SK-N-MC (cell line): ENCODE data around the gene C6orf141.

Experiments used
- DNase-seq: peaks from one replicate; pipeline ENCODE4 v3.0.0-alpha.2; 2011; ENCODE audit warnings: low read depth, low spot score
- H3K27ac ChIP-seq: fragments of 200-600 bp; sonication (generic); 2 replicates; pipeline ENCODE4 v1.5.1; 2016; ENCODE audit warnings: mixed run types
- H3K36me3 ChIP-seq: fragments of 200-600 bp; sonication (generic); 2 replicates; pipeline ENCODE4 v1.6.1; 2017; ENCODE audit warnings: antibody characterized with exemption, low read length, mixed read lengths; ENCODE audit not compliant: insufficient read depth
- H3K4me3 ChIP-seq: fragments of 200-600 bp; sonication (generic); 2 replicates; pipeline ENCODE4 v1.5.1; 2016
- H3K9ac ChIP-seq: fragments of 200-600 bp; sonication (generic); 2 replicates; pipeline ENCODE4 v1.8.0; 2017; ENCODE audit warnings: mixed run types, mixed read lengths; ENCODE audit not compliant: insufficient read length
- H3K9me3 ChIP-seq: fragments of 200-600 bp; sonication (generic); 2 replicates; pipeline ENCODE4 v1.6.1; 2017; ENCODE audit warnings: low read depth, mild to moderate bottlenecking, antibody characterized with exemption, low read length, moderate library complexity, mixed read lengths
- EZH2 ChIP-seq: fragments of 200-600 bp; sonication (generic); IDR thresholded peaks from one replicate; pipeline ENCODE4 v1.6.1; 2017; ENCODE audit warnings: antibody characterized with exemption
- FOXP2 ChIP-seq: optimal IDR thresholded peaks from 2 replicates; pipeline ENCODE3; 2011; ENCODE audit warnings: mild to moderate bottlenecking, moderate library complexity; ENCODE audit not compliant: insufficient read depth; ENCODE audit errors: extremely low read length, control extremely low read depth
- POLR2AphosphoS5 ChIP-seq: IDR thresholded peaks from 2 replicates; pipeline ENCODE4 v1.6.1; 2012; ENCODE audit warnings: mild to moderate bottlenecking, low read depth, low read length, borderline replicate concordance

The C6orf141 gene

GRCh38 chr6:49550492-49551077 lies at the start of gene C6orf141:
TSS of gene C6orf141 (plus strand) at chr6:49550668. CDS start at chr6:49550793, 125 bp downstream.
- TF ChIP-seq POLR2AphosphoS5 = peak; percentile 81
- no peak for TF ChIP-seq EZH2
- H3K4me3 ChIP-seq = peak within 1 kb of the TSS; percentile 89
- H3K9ac ChIP-seq = peak within 1 kb of the TSS; percentile 82
- no peaks in the 10 kb centered on the region for H3K9me3 ChIP-seq
- H3K27ac ChIP-seq = no peak within 1 kb of the TSS
- DNase-seq = no peak
- H3K36me3 ChIP-seq = no peaks in the 10 kb centered on the region

GRCh38 chr6:49504666-49505065 lies 45.8 kb upstream of the C6orf141 start:
- DNase-seq = no peak
- no peaks in the 10 kb centered on the region for H3K36me3 ChIP-seq
- TF ChIP-seq FOXP2 (no peak), POLR2AphosphoS5 (no peak), EZH2 (no peak)
- H3K9ac ChIP-seq = no peak overlapping the region
- no peaks in the 10 kb centered on the region for H3K9me3 ChIP-seq
- no peak overlapping the region for H3K27ac ChIP-seq
- no peak overlapping the region for H3K4me3 ChIP-seq

- no peak for DNase-seq
- Histone ChIP-seq H3K9me3 (no peaks in the 10 kb centered on the region), H3K36me3 (no peaks in the 10 kb centered on the region), H3K9ac (no peak overlapping the region), H3K27ac (no peak overlapping the region), H3K4me3 (no peak overlapping the region)
- TF ChIP-seq EZH2 = no peak
- TF ChIP-seq POLR2AphosphoS5 = no peak
- no peak for TF ChIP-seq FOXP2
Measured at GRCh38 chr6:49506569-49507111, 43.8 kb upstream of the C6orf141 start.

GRCh38 chr6:49509342-49509741 lies 41.1 kb upstream of the C6orf141 start:
- no peaks in the 10 kb centered on the region for H3K36me3 ChIP-seq
- DNase-seq = no peak
- no peak overlapping the region for H3K9ac ChIP-seq
- H3K4me3 ChIP-seq = no peak overlapping the region
- no peaks in the 10 kb centered on the region for H3K9me3 ChIP-seq
- H3K27ac ChIP-seq = no peak overlapping the region
- TF ChIP-seq FOXP2 (no peak), EZH2 (no peak), POLR2AphosphoS5 (no peak)

GRCh38 chr6:49513153-49513989 lies 37.1 kb upstream of the C6orf141 start:
- no peak for DNase-seq
- no peak for TF ChIP-seq EZH2
- no peak for TF ChIP-seq POLR2AphosphoS5
- Histone ChIP-seq H3K36me3 (no peaks in the 10 kb centered on the region), H3K9me3 (no peaks in the 10 kb centered on the region), H3K4me3 (no peak overlapping the region), H3K9ac (no peak overlapping the region), H3K27ac (peak overlapping the region; percentile 57)

- no peaks in the 10 kb centered on the region for H3K36me3 ChIP-seq
- no peak for DNase-seq
- H3K27ac ChIP-seq = no peak overlapping the region
- no peak overlapping the region for H3K9ac ChIP-seq
- no peaks in the 10 kb centered on the region for H3K9me3 ChIP-seq
- no peak overlapping the region for H3K4me3 ChIP-seq
- TF ChIP-seq POLR2AphosphoS5 = no peak
- no peak for TF ChIP-seq EZH2
- no peak for TF ChIP-seq FOXP2
Measured at GRCh38 chr6:49514571-49515484, 35.6 kb upstream of the C6orf141 start.

GRCh38 chr6:49515485-49516146 lies 34.9 kb upstream of the C6orf141 start:
- no peak overlapping the region for H3K9ac ChIP-seq
- H3K4me3 ChIP-seq = no peak overlapping the region
- H3K36me3 ChIP-seq = no peaks in the 10 kb centered on the region
- TF ChIP-seq POLR2AphosphoS5 = no peak
- TF ChIP-seq FOXP2 = no peak
- no peak for TF ChIP-seq EZH2
- H3K27ac ChIP-seq = no peak overlapping the region
- H3K9me3 ChIP-seq = no peaks in the 10 kb centered on the region
- no peak for DNase-seq

- TF ChIP-seq EZH2 = no peak
- no peak for TF ChIP-seq FOXP2
- TF ChIP-seq POLR2AphosphoS5 = no peak
- H3K27ac ChIP-seq = no peak overlapping the region
- H3K36me3 ChIP-seq = no peaks in the 10 kb centered on the region
- H3K9me3 ChIP-seq = no peaks in the 10 kb centered on the region
- no peak overlapping the region for H3K4me3 ChIP-seq
- H3K9ac ChIP-seq = no peak overlapping the region
- no peak for DNase-seq
Measured at GRCh38 chr6:49516147-49516505, 34.3 kb upstream of the C6orf141 start.
